Mammary epithelial cell (primary cell): ENCODE results near the gene SLC22A14.

Experiments
- EZH2 ChIP-seq: IDR thresholded peaks from 2 replicates; pipeline ENCODE4 v1.6.1; 2012; ENCODE audit warnings: low read length, inconsistent platforms, borderline replicate concordance
- TF ChIP-seq, protein P1 (sequence below), 2 donors: IDR thresholded peaks in 1 of 2; conservative IDR thresholded peaks in 1 of 2; 2 replicates each; pipeline ENCODE4 v1.5.1; 2011 to 2012; ENCODE audit warnings: inconsistent platforms in 2 of 2, low read length in 2 of 2, mild to moderate bottlenecking in 2 of 2, control low read depth in 1 of 2, low read depth in 1 of 2; ENCODE audit not compliant: insufficient read depth in 1 of 2; ENCODE audit errors: extremely low read depth in 1 of 2

DNA sequence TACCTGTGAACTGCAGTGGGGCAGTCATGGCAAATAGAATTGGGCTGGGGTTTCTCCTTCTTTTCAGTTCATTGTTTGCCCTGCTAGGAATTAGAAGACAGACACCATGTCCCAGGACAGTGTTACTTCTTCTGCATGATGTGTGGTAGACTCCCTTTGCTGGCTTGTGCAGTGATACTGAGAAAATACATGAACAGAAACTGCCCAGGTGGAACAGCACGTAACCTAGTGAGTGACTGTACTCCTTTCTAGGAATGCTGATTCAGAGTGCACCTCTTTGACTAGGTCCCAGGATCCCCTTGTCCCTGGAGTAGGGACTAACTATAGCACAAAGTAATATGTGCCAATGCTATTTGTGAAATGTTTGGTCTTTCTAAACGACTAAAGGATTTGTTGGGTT lies 27.2 kb upstream of the SLC22A14 start:
- TF ChIP-seq, protein P1, sequence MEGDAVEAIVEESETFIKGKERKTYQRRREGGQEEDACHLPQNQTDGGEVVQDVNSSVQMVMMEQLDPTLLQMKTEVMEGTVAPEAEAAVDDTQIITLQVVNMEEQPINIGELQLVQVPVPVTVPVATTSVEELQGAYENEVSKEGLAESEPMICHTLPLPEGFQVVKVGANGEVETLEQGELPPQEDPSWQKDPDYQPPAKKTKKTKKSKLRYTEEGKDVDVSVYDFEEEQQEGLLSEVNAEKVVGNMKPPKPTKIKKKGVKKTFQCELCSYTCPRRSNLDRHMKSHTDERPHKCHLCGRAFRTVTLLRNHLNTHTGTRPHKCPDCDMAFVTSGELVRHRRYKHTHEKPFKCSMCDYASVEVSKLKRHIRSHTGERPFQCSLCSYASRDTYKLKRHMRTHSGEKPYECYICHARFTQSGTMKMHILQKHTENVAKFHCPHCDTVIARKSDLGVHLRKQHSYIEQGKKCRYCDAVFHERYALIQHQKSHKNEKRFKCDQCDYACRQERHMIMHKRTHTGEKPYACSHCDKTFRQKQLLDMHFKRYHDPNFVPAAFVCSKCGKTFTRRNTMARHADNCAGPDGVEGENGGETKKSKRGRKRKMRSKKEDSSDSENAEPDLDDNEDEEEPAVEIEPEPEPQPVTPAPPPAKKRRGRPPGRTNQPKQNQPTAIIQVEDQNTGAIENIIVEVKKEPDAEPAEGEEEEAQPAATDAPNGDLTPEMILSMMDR (conservative IDR thresholded peaks at IDR 0.05 in 1 of 2, IDR thresholded peaks at IDR 0.05 in 1 of 2; ENCODE audit: extremely low read depth in 1 of 2, insufficient read depth in 1 of 2, low read depth in 1 of 2, low read length in 2 of 2): no peak
- TF ChIP-seq EZH2: no peak
